Endothelial cell (in vitro differentiated cells): ENCODE measurements around the gene LRRFIP1. TPM values are rescaled to one million over a fixed set of nuclear protein-coding genes. Genes with fewer than 3 reads are reported as not detected.

Experiments used
- DNase-seq: peaks from one replicate; pipeline ENCODE4 v3.0.0; 2021; ENCODE audit warnings: low spot score
- H3K27ac Mint-ChIP-seq: one replicate; pipeline ENCODE4 v1.8.0; 2021; ENCODE audit warnings: mixed read lengths, inconsistent platforms; ENCODE audit not compliant: unreplicated experiment
- H3K27me3 Mint-ChIP-seq: one replicate; pipeline ENCODE4 v1.8.0; 2021; ENCODE audit warnings: mild to moderate bottlenecking, moderate library complexity, mixed read lengths, inconsistent platforms; ENCODE audit not compliant: unreplicated experiment
- H3K36me3 Mint-ChIP-seq: one replicate; pipeline ENCODE4 v1.8.0; 2021; ENCODE audit warnings: mild to moderate bottlenecking, low read depth, mixed read lengths, inconsistent platforms; ENCODE audit not compliant: unreplicated experiment
- H3K4me1 Mint-ChIP-seq: one replicate; pipeline ENCODE4 v1.8.0; 2021; ENCODE audit warnings: mild to moderate bottlenecking, mixed read lengths, inconsistent platforms; ENCODE audit not compliant: unreplicated experiment
- H3K4me3 Mint-ChIP-seq: one replicate; pipeline ENCODE4 v1.8.0; 2021; ENCODE audit warnings: mild to moderate bottlenecking, mixed read lengths, inconsistent platforms; ENCODE audit not compliant: unreplicated experiment
- H3K9me3 Mint-ChIP-seq: one replicate; pipeline ENCODE4 v1.8.0; 2021; ENCODE audit warnings: mixed read lengths, inconsistent platforms; ENCODE audit not compliant: unreplicated experiment
- CTCF ChIP-seq: fragments of 200-600 bp; sonication (generic); IDR thresholded peaks from one replicate; pipeline ENCODE4 v1.5.0; 2021; ENCODE audit warnings: antibody characterized with exemption; ENCODE audit not compliant: unreplicated experiment
- total RNA-seq: library from RNA; stranded (reverse); fragmentation: NEBNext Ultra II Directional; extraction: Animal tissue kit (Norgen Biotek cat#: 25700); gene quantifications from one replicate; pipeline ENCODE4 v1.2.1, GENCODE V29; 2021; ENCODE audit not compliant: unreplicated experiment

LRRFIP1 gene
- total RNA-seq, 1 donor from 2014 or later = 105 TPM

GRCh38 chr2:237752761-237753165 lies 125.4 kb downstream of the LRRFIP1 start:
- Mint-ChIP-seq H3K27me3 (peaks cover 5% of the 10 kb centered on the region), H3K4me3 (no peak overlapping the region), H3K27ac (no peak overlapping the region), H3K36me3 (peaks cover 55% of the 10 kb centered on the region), H3K4me1 (peaks cover 18% of the 10 kb centered on the region), H3K9me3 (no peaks in the 10 kb centered on the region)
- DNase-seq = no peak
- TF ChIP-seq CTCF = no peak

DNA sequence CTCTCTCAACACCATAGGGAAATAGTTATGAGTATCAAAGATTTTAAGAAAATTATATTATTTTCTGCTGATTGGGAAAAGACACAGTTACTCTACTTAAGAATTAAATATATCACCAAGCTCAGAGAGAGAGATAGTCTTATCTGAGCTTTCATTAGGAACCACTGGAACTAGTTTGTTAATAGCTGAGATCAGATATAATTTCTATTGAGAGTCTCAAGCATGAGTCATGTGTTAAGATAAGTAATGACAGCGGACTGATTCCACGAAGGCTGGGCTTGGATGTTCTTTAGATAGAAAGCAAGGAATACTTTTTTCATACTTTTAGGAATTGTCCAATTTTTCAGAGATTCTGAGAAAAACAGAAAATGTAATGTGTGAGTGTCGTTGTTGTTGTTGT lies 126.8 kb downstream of the LRRFIP1 start:
- Mint-ChIP-seq H3K9me3 (no peaks in the 10 kb centered on the region), H3K36me3 (peaks cover 53% of the 10 kb centered on the region), H3K4me3 (peak overlapping the region; percentile 25), H3K27me3 (peaks cover 5% of the 10 kb centered on the region), H3K27ac (no peak overlapping the region), H3K4me1 (peaks cover 26% of the 10 kb centered on the region)
- no peak for TF ChIP-seq CTCF
- DNase-seq = no peak

DNA sequence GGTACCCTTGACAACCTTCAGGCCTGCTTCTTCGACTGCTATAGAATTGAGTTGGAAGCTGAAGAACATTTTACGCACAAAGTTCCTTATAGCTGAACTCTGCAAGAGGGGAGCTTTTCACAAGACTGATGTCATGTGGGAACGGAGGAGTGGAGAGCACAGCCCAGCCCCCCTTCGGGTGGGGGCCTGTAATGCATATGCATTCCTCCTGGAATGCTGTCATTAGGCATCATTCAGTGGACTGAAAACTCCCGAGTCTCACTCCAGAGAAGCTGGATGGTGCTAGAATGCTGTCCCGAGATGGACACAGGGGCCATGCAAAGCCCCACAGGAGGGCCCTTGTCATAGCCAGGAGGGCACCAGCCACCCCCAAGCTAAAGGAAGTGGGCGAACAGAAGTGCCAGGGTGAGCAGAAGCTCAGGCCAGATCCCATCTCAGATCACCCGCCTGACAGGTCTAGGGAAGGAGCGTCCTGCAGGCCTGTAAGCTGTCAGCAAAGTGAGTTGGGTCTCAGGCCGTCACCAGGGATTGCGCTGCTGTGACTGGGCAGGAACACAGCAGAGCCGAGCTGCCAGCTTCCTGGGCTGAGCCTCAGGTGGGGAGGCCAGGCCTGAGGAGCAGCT lies 127.3 kb downstream of the LRRFIP1 start:
- peak overlapping the region; percentile 25 for H3K4me3 Mint-ChIP-seq
- H3K27ac Mint-ChIP-seq = no peak overlapping the region
- H3K9me3 Mint-ChIP-seq = no peaks in the 10 kb centered on the region
- DNase-seq = no peak
- peaks cover 26% of the 10 kb centered on the region for H3K4me1 Mint-ChIP-seq
- peaks cover 49% of the 10 kb centered on the region for H3K36me3 Mint-ChIP-seq
- H3K27me3 Mint-ChIP-seq = peaks cover 4% of the 10 kb centered on the region
- no peak for TF ChIP-seq CTCF

GRCh38 chr2:237757616-237758015 lies 130.2 kb downstream of the LRRFIP1 start:
- no peak for TF ChIP-seq CTCF
- H3K27ac Mint-ChIP-seq = peak overlapping the region; percentile 57
- H3K27me3 Mint-ChIP-seq = peaks cover 4% of the 10 kb centered on the region
- peaks cover 47% of the 10 kb centered on the region for H3K36me3 Mint-ChIP-seq
- DNase-seq = no peak
- H3K4me1 Mint-ChIP-seq = peaks cover 26% of the 10 kb centered on the region
- H3K9me3 Mint-ChIP-seq = no peaks in the 10 kb centered on the region
- H3K4me3 Mint-ChIP-seq = no peak overlapping the region

DNA sequence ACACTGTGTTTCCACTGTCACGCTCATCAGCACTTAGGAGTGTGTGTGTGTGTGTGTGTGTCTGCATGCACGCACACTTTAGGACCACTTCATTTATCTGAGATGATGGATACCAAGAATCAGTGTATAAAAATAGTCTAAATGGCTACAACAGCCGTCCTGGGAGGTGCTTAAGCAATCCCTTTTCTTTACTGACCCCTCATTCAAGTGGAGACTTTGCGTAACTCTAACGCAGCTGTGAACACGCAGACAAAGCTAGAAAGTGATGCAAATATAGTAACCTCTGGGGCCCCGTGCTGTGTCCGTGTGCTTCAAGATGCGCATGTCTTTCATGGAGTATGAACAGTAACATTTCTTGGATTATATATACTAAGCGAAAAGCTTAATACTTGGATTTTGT lies 130.8 kb downstream of the LRRFIP1 start:
- peaks cover 47% of the 10 kb centered on the region for H3K36me3 Mint-ChIP-seq
- H3K27ac Mint-ChIP-seq = peak overlapping the region; percentile 57
- H3K9me3 Mint-ChIP-seq = no peaks in the 10 kb centered on the region

More for the DNA sequence above, 130.8 kb downstream of the LRRFIP1 start:
- TF ChIP-seq CTCF = no peak
- DNase-seq = no peak
- H3K4me3 Mint-ChIP-seq = no peak overlapping the region
- peaks cover 4% of the 10 kb centered on the region for H3K27me3 Mint-ChIP-seq
- peaks cover 26% of the 10 kb centered on the region for H3K4me1 Mint-ChIP-seq
